Neural crest cell (in vitro differentiated cells): ENCODE measurements around the gene UBE2H. TPM values are rescaled to one million over a fixed set of nuclear protein-coding genes. Genes with fewer than 3 reads are reported as not detected.
A peak's percentile ranks its signal among the peaks of the same experiment; 100 is the strongest.
"Not testable (repeated sequence)": the region's sequence is repeated elsewhere in the genome, so short reads cannot be mapped to it uniquely, and the experiment has no call there.

Experiments used
- DNase-seq: peaks from one replicate; pipeline ENCODE4 v3.0.0; 2021; ENCODE audit warnings: low read depth, mixed read lengths, low spot score
- H3K27ac Mint-ChIP-seq: one replicate; pipeline ENCODE4 v1.8.0; 2021; ENCODE audit warnings: mild to moderate bottlenecking, mixed read lengths; ENCODE audit not compliant: unreplicated experiment
- H3K27me3 Mint-ChIP-seq: 2 replicates; pipeline ENCODE4 v1.8.0; 2021; ENCODE audit warnings: low read depth, mild to moderate bottlenecking, mixed read lengths
- H3K36me3 Mint-ChIP-seq: 2 replicates; pipeline ENCODE4 v1.8.0; 2021; ENCODE audit warnings: low read depth, mild to moderate bottlenecking, mixed read lengths
- H3K4me1 Mint-ChIP-seq: 2 replicates; pipeline ENCODE4 v1.8.0; 2021; ENCODE audit warnings: mixed read lengths
- H3K4me3 Mint-ChIP-seq: one replicate; pipeline ENCODE4 v1.8.0; 2021; ENCODE audit warnings: mild to moderate bottlenecking, mixed read lengths
- H3K9me3 Mint-ChIP-seq: 2 replicates; pipeline ENCODE4 v1.8.0; 2021; ENCODE audit warnings: mixed read lengths
- total RNA-seq: library from RNA; stranded (reverse); gene quantifications from 2 replicates; pipeline ENCODE4 v1.2.1, GENCODE V29; 2021
- TF ChIP-seq, protein P1 (sequence below): fragments of 200-600 bp; sonication (generic); conservative IDR thresholded peaks from 2 replicates; pipeline ENCODE4 v1.5.0; 2021; ENCODE audit warnings: antibody characterized with exemption, mild to moderate bottlenecking

Gene UBE2H
- total RNA-seq, 1 donor from 2014 or later, result 43.4 TPM

- H3K27ac Mint-ChIP-seq, result peak overlapping the region; percentile 47
- no peak overlapping the region for H3K4me3 Mint-ChIP-seq
- no peaks in the 10 kb centered on the region for H3K27me3 Mint-ChIP-seq
- no peaks in the 10 kb centered on the region for H3K9me3 Mint-ChIP-seq
- H3K4me1 Mint-ChIP-seq, result peaks cover 29% of the 10 kb centered on the region
- TF ChIP-seq, protein P1, sequence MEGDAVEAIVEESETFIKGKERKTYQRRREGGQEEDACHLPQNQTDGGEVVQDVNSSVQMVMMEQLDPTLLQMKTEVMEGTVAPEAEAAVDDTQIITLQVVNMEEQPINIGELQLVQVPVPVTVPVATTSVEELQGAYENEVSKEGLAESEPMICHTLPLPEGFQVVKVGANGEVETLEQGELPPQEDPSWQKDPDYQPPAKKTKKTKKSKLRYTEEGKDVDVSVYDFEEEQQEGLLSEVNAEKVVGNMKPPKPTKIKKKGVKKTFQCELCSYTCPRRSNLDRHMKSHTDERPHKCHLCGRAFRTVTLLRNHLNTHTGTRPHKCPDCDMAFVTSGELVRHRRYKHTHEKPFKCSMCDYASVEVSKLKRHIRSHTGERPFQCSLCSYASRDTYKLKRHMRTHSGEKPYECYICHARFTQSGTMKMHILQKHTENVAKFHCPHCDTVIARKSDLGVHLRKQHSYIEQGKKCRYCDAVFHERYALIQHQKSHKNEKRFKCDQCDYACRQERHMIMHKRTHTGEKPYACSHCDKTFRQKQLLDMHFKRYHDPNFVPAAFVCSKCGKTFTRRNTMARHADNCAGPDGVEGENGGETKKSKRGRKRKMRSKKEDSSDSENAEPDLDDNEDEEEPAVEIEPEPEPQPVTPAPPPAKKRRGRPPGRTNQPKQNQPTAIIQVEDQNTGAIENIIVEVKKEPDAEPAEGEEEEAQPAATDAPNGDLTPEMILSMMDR, result no peak
- no peak for DNase-seq
- H3K36me3 Mint-ChIP-seq, result no peaks in the 10 kb centered on the region
These were observed 17.2 kb upstream of the UBE2H start for GRCh38 chr7:129969881-129970446.

GRCh38 chr7:129968592-129969383 is 16.0 kb upstream of the UBE2H start:
- H3K27ac Mint-ChIP-seq, result peak overlapping the region; percentile 79

GRCh38 chr7:129960204-129960475 is 7.4 kb upstream of the UBE2H start:
- not testable (repeated sequence) for H3K4me3 Mint-ChIP-seq, H3K36me3 Mint-ChIP-seq

More at GRCh38 chr7:129968592-129969383, 16.0 kb upstream of the UBE2H start:
- no peak for DNase-seq
- Mint-ChIP-seq H3K4me1 (peaks cover 29% of the 10 kb centered on the region), H3K36me3 (no peaks in the 10 kb centered on the region), H3K9me3 (no peaks in the 10 kb centered on the region), H3K4me3 (no peak overlapping the region), H3K27me3 (no peaks in the 10 kb centered on the region)
- TF ChIP-seq, protein P1, result no peak

GRCh38 chr7:129959471-129960203 is 6.9 kb upstream of the UBE2H start:
- TF ChIP-seq, protein P1, result no peak
- H3K4me1 Mint-ChIP-seq, result peaks cover 6% of the 10 kb centered on the region
- H3K27ac Mint-ChIP-seq, result no peak overlapping the region
- no peak overlapping the region for H3K4me3 Mint-ChIP-seq
- no peak for DNase-seq
- no peaks in the 10 kb centered on the region for H3K36me3 Mint-ChIP-seq
- H3K27me3 Mint-ChIP-seq, result no peaks in the 10 kb centered on the region
- H3K9me3 Mint-ChIP-seq, result no peaks in the 10 kb centered on the region

More at GRCh38 chr7:129960204-129960475, 7.4 kb upstream of the UBE2H start:
- not testable (repeated sequence) for DNase-seq, H3K27me3 Mint-ChIP-seq, H3K4me1 Mint-ChIP-seq, H3K9me3 Mint-ChIP-seq, H3K27ac Mint-ChIP-seq

GRCh38 chr7:129958643-129959470 is 6.1 kb upstream of the UBE2H start:
- Mint-ChIP-seq H3K9me3 (no peaks in the 10 kb centered on the region), H3K27ac (no peak overlapping the region), H3K27me3 (no peaks in the 10 kb centered on the region), H3K4me3 (no peak overlapping the region), H3K4me1 (peaks cover 6% of the 10 kb centered on the region), H3K36me3 (no peaks in the 10 kb centered on the region)
- no peak for DNase-seq
- TF ChIP-seq, protein P1, result no peak
